Rectal smooth muscle tissue (tissue), 1 donor: ENCODE data around the gene CTXND1.

Source experiments
- H3K27ac ChIP-seq: one replicate; pipeline ENCODE4 v1.7.0; 2013; ENCODE audit warnings: low read depth, low read length, inconsistent platforms
- H3K27me3 ChIP-seq: one replicate; pipeline ENCODE4 v1.7.0; 2013; ENCODE audit warnings: low read length; ENCODE audit not compliant: control insufficient read depth, insufficient read depth
- H3K36me3 ChIP-seq: one replicate; pipeline ENCODE4 v1.7.0; 2013; ENCODE audit warnings: low read length; ENCODE audit not compliant: control insufficient read depth, insufficient read depth
- H3K4me1 ChIP-seq: one replicate; pipeline ENCODE4 v1.7.0; 2013; ENCODE audit warnings: low read length; ENCODE audit not compliant: control insufficient read depth, insufficient read depth
- H3K4me3 ChIP-seq: one replicate; pipeline ENCODE4 v1.7.0; 2013; ENCODE audit warnings: low read length
- H3K9ac ChIP-seq: one replicate; pipeline ENCODE4 v1.7.0; 2013; ENCODE audit warnings: low read length

The CTXND1 gene

DNA sequence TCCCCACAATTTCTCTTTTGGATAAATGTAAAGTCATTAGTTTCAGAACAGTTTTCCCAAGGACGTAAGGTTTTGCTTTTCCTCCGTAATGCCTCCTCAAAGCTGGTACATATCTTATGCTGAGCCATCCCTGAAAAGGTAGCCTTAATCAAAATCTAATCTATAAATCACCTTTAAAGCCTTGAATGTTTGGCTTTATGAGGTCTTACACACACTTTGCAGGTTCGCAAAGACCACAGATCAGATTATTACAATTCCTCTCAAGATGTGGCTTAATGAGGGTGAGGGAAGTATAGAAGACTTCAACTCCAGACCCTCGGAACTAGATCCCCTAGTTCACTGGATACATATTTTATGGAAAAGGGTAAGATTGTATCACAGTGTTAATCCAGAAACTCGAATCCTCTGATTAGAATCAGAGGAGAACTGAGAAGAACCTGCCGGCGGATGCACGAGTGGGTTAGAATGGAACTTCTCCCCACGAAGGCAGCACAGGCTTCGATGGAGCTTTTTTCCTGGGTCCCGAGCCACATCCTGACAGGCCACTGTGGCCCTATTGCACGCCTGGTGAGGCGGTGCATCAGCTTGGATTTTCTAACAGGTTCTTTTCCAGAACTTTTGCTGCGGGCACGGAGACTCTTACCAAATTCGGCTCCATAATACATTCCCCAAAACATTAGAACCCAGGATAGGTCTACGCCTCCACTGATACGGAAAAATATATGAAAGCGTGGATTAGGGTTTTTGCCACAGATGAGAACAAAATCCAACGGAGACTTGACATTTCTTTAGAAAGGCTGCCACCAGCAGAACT lies 1.2 kb downstream of the CTXND1 start:
- no peaks in the 10 kb centered on the region for H3K36me3 ChIP-seq
- no peak overlapping the region for H3K9ac ChIP-seq
- H3K27ac ChIP-seq, result no peak overlapping the region
- peaks cover 11% of the 10 kb centered on the region for H3K27me3 ChIP-seq
- H3K4me1 ChIP-seq, result no peaks in the 10 kb centered on the region
- H3K4me3 ChIP-seq, result no peak overlapping the region

DNA sequence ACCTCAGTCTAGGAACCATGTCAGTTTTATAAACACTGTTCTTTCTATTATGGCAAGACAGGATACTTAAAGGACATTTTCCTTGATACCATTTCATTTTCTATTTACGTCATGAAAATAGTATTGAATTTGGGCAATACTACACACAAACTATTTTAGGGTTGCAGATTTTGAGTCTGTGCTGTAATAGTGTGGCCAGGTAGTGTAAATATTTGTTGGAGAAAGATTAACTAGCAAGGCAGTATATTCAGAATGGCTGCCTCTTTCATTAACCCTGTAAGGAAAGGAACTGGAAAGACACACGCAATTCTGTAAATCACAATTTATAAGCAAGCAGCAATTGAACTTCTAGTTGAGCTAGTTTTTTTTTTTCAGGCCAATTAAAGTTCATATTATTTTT lies 2.0 kb downstream of the CTXND1 start:
- H3K4me1 ChIP-seq, result no peaks in the 10 kb centered on the region
- no peaks in the 10 kb centered on the region for H3K36me3 ChIP-seq
- no peak overlapping the region for H3K9ac ChIP-seq
- H3K27ac ChIP-seq, result no peak overlapping the region
- H3K27me3 ChIP-seq, result peaks cover 11% of the 10 kb centered on the region
- no peak overlapping the region for H3K4me3 ChIP-seq

DNA sequence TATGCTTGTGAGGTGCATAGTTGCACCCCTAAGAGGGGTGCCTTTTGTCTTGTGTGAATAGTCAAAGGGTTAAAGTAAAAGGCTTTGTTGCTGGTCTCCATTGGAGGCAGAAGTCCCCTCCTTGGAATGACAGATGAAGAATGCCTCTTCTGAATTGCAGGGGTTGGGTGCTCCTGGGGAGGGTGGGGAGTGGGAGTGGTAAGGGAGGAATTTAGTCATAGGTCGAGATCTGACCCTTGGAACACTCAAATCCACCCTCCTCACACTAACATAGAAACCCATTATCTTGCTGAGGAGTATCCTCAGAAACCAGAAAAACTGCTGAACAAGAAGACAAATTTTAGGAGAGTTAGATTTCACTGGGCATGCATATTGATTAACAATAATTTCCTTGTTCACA lies 4.7 kb downstream of the CTXND1 start:
- no peak overlapping the region for H3K9ac ChIP-seq
- no peaks in the 10 kb centered on the region for H3K4me1 ChIP-seq
- no peaks in the 10 kb centered on the region for H3K36me3 ChIP-seq
- peaks cover 11% of the 10 kb centered on the region for H3K27me3 ChIP-seq
- no peak overlapping the region for H3K4me3 ChIP-seq
- peak overlapping the region; percentile 43 for H3K27ac ChIP-seq

DNA sequence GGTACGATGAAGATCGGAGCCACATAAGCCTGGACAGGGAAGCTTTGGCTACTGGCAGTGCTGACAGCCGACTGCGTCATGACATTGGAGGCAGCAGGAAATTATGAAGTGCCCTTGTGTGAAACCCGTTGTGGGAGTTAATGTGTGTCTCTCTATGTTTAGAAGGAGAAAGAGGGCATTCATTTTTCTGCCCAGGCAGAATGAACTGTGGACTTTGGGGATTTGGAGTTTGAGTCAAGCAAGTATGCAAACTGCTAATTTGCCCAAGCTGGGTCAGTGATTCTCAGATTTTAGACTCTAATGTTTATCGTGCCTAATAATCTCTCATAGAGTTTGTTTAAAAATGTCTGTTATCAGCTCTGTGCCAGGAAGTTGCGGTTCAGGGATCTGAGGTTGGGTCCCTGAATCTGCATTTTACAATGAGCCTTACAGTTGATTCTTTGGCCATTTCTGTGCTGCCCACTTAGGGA lies 5.6 kb downstream of the CTXND1 start:
- Histone ChIP-seq H3K27me3 (peaks cover 11% of the 10 kb centered on the region), H3K36me3 (no peaks in the 10 kb centered on the region), H3K27ac (peak overlapping the region; percentile 43), H3K4me1 (no peaks in the 10 kb centered on the region), H3K4me3 (no peak overlapping the region), H3K9ac (no peak overlapping the region)

DNA sequence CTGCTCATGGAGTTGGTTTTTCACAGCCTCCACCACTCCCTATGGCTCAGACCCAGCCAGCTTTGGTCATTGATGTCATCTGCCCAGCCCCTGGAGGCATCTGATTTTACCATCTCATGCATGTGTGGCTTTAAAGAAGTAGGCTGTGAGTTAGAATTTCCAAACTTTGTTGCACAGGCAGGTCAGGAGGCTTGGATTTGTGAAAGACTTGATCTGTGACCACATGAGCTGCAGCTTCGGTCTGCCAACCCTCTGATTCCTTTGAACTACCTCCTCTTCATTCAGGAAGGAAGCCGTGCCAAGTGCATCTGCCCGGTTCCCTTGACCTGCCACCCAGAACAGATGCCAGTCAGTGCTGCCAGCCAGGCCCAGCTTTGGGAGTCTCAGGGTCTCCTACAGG lies 9.2 kb downstream of the CTXND1 start:
- H3K27me3 ChIP-seq, result peaks cover under 1% of the 10 kb centered on the region
- no peaks in the 10 kb centered on the region for H3K36me3 ChIP-seq
- H3K9ac ChIP-seq, result no peak overlapping the region
- no peaks in the 10 kb centered on the region for H3K4me1 ChIP-seq
- H3K4me3 ChIP-seq, result no peak overlapping the region
- no peak overlapping the region for H3K27ac ChIP-seq

DNA sequence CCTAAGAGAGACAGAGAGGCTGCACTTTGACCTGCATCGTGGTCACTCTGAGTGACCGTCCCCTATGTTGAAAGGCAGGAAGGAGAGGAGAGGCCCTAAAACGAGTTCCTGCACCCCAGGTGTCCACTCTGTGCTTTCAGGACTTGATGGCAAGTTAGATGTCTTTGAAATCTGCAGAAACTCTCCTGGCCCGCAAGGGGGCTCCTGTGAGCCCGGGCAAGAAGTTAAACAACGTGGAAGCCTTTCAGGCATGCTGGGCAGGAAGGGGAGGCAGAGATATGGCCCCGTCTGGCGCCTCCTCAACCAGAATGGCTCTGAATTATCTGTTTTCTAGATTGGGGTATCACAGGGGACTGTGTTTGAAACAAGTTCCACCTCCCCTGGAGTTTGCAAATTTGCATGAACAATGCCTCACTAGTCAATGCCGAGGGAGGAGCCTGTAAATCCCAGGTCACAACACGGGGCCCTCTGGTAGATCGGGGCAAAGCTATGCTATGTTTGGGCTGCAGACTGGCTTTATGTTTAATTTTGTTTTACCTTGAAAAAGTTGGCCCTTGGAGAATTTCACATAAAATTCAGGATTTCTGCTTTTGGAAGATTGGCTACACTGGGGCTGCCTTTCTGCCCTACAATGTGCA lies 9.8 kb downstream of the CTXND1 start:
- H3K36me3 ChIP-seq, result no peaks in the 10 kb centered on the region
- H3K4me3 ChIP-seq, result no peak overlapping the region
- H3K27me3 ChIP-seq, result no peaks in the 10 kb centered on the region
- no peak overlapping the region for H3K9ac ChIP-seq
- no peaks in the 10 kb centered on the region for H3K4me1 ChIP-seq
- H3K27ac ChIP-seq, result no peak overlapping the region

DNA sequence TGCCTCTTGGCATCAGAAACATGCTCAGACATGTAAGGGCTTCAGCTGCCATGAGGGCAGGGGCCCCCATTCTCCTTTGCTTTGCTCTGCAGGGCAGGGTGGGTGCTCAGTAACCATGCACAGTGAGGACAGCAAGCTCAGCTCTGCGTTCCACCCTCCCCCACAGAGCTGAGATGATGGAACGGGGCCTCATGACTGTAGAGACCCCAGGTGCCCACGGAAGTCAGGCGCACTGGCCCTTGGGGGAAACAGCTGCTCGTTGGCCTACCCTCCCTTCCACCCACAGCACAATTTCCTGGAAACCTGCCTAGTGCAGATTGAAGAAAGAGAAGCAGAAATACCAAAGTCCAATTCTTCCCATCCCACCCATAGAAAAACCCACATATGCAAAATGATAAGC lies 10.5 kb downstream of the CTXND1 start:
- Histone ChIP-seq H3K4me1 (no peaks in the 10 kb centered on the region), H3K36me3 (no peaks in the 10 kb centered on the region), H3K27ac (no peak overlapping the region), H3K4me3 (no peak overlapping the region), H3K9ac (no peak overlapping the region), H3K27me3 (no peaks in the 10 kb centered on the region)

DNA sequence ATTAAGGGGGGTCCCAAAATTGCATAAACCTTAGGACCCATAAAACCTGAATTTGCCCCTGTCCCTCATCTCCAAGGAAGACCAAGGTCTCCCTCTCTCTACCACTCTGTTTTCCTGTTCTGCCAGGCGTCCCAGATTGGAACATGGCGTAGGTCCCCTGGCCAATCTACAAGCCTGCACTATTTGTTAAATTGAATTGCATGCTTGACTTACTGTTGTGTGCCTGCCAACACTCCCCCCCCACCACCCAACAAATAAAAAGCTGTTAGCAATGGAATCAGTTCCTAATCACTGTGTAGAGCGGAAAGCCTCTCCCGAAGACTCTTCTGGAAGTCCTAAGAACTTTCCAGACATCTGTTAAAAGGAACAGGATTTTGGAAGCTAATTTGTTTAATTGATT lies 11.7 kb downstream of the CTXND1 start:
- Histone ChIP-seq H3K27me3 (no peaks in the 10 kb centered on the region), H3K4me3 (no peak overlapping the region), H3K36me3 (no peaks in the 10 kb centered on the region), H3K27ac (no peak overlapping the region), H3K4me1 (no peaks in the 10 kb centered on the region), H3K9ac (no peak overlapping the region)

DNA sequence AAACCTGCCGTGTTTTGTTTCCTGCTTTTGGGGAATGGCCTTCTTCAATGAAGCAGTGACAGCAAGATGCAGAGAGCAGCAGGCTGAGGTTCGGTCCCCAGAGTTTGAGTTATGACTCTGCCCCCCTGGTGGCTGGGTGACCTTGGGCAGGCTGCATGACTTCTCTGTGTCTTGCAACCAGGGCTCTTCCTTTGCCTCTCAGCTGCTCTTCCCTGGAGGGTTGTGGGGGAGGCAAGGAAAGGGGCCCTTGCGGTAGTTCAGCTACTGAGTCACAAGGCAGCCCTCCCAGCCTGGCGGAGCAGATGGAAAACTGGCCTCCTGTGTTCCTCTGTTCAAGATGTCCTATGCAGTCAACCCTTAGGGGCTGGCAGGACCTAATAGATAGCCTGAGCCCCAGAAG lies 17.1 kb downstream of the CTXND1 start:
- Histone ChIP-seq H3K27me3 (no peaks in the 10 kb centered on the region), H3K9ac (no peak overlapping the region), H3K4me3 (no peak overlapping the region), H3K4me1 (no peaks in the 10 kb centered on the region), H3K27ac (no peak overlapping the region), H3K36me3 (no peaks in the 10 kb centered on the region)

DNA sequence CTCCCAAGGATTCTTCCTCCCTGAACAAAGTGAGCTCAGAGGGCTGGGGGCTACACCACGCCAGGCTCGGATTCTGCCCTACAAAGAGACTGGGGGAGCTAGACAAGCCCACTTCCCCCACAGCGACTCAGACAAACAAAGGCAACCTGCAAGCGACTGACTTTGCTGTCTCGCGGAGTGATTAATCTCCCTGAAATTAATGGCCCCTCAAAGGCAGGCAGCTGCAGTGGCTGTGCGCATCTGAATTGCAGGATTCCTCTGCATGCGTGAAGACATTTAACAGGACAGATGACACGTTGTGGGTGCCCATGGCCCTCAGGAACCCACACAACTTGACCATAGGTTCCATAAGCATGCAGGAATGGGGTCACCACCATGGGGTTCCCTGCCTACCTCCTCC lies 18.4 kb downstream of the CTXND1 start:
- H3K4me1 ChIP-seq, result no peaks in the 10 kb centered on the region
- H3K27me3 ChIP-seq, result no peaks in the 10 kb centered on the region
- H3K4me3 ChIP-seq, result no peak overlapping the region
- no peak overlapping the region for H3K9ac ChIP-seq
- H3K27ac ChIP-seq, result no peak overlapping the region
- no peaks in the 10 kb centered on the region for H3K36me3 ChIP-seq

DNA sequence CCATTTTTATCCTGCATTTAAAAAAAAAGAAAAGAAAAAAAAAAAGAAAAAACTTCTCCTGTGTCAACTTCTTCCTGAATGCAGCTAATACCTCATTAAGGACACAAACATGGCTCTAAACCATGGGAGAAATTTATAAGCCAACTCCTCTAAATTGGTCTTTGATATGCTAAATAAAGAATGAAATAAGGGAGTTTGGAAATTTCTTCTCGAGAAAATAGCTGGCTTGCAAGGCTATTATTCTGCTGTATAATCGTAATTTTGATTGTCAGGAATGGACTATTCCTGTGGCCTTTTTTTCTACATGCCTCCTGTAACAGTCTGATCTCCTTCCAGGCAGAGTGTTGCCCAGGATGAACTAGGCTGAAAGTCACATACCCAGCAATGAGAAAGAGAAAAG lies 20.6 kb downstream of the CTXND1 start:
- H3K36me3 ChIP-seq, result no peaks in the 10 kb centered on the region
- H3K27ac ChIP-seq, result no peak overlapping the region
- no peaks in the 10 kb centered on the region for H3K27me3 ChIP-seq
- no peak overlapping the region for H3K4me3 ChIP-seq
- H3K4me1 ChIP-seq, result no peaks in the 10 kb centered on the region
- H3K9ac ChIP-seq, result no peak overlapping the region

DNA sequence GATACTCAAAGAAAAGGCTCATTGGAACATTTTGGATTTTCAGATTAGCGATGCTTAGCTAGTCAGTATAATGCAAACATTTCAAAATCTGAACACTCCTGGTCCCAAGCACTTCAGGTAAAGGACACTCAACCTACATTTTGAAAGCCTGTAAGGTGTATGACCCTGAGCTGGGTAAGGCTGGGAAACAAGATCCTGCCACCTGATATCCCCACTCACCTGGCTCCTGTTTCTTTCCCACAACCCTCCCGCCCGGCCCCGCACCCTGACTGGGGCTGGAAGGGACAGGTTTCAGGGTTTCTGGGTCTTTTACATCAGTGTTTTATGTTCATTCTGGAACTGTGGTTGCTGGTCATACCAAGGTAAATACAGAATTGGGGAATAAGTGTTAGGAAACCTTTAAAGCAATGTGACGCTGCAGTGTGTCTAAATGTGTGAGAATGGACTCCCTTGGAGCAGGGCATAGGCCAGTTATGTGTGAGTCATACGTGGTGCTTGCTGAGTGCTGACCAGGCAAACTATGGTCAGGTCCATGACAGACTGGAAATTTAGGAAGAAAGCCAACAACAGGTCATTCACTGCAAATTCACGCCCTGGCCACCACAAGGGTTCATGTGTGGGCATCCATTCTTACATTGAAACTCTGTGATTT lies 22.9 kb downstream of the CTXND1 start:
- Histone ChIP-seq H3K4me3 (no peak overlapping the region), H3K36me3 (no peaks in the 10 kb centered on the region), H3K4me1 (no peaks in the 10 kb centered on the region), H3K27me3 (no peaks in the 10 kb centered on the region), H3K9ac (no peak overlapping the region), H3K27ac (no peak overlapping the region)
